AG20443 (cell line): ENCODE results near the gene HNRNPH1.

ENCODE experiments used
- DNase-seq: peaks from one replicate; pipeline ENCODE4 v3.0.0; 2012; ENCODE audit warnings: low spot score, mixed read lengths

HNRNPH1 gene

GRCh38 chr5:179603308-179603707, 20.2 kb downstream of the HNRNPH1 start:
- DNase-seq, result no peak

GRCh38 chr5:179601871-179602625, 21.4 kb downstream of the HNRNPH1 start:
- no peak for DNase-seq

- no peak for DNase-seq
Observed at GRCh38 chr5:179599973-179600372, 23.5 kb downstream of the HNRNPH1 start.

- no peak for DNase-seq
Observed at GRCh38 chr5:179599566-179599965, 23.9 kb downstream of the HNRNPH1 start.

- no peak for DNase-seq
Observed at GRCh38 chr5:179599100-179599499, 24.4 kb downstream of the HNRNPH1 start.

- DNase-seq, result no peak
Observed at GRCh38 chr5:179596421-179596820, 27.1 kb downstream of the HNRNPH1 start.

GRCh38 chr5:179595916-179596315, 27.6 kb downstream of the HNRNPH1 start:
- no peak for DNase-seq

- DNase-seq, result no peak
Observed at GRCh38 chr5:179588166-179588565, 35.3 kb downstream of the HNRNPH1 start.

GRCh38 chr5:179585941-179586401, 37.5 kb downstream of the HNRNPH1 start:
- no peak for DNase-seq

- no peak for DNase-seq
Observed at GRCh38 chr5:179577286-179577960, 46.0 kb downstream of the HNRNPH1 start.

- DNase-seq, result no peak
Observed at GRCh38 chr5:179572386-179572785, 51.1 kb downstream of the HNRNPH1 start.

- DNase-seq, result no peak
Observed at GRCh38 chr5:179568721-179569120, 54.8 kb downstream of the HNRNPH1 start.

- DNase-seq, result no peak
Observed at GRCh38 chr5:179564526-179564925, 58.9 kb downstream of the HNRNPH1 start.
